ENCODE data around the gene SPRYD4.
"Not testable (repeated sequence)": the region's sequence is repeated elsewhere in the genome, so short reads cannot be mapped to it uniquely, and the experiment has no call there.

The SPRYD4 gene

GRCh38 chr12:56477521-56478225 is 9.3 kb downstream of the SPRYD4 start:
- no peaks in the 10 kb centered on the region for H3K4me1 ChIP-seq (ENCODE audit: control insufficient read depth in 1 of 2, insufficient read depth in 2 of 2, low read length in 2 of 2)
- H3K9me3 ChIP-seq (ENCODE audit: control insufficient read depth in 1 of 2, low read length in 2 of 2) = no peaks in the 10 kb centered on the region
- no peak overlapping the region for H3K27ac ChIP-seq (ENCODE audit: low read length)
- no peaks in the 10 kb centered on the region for H3K36me3 ChIP-seq (ENCODE audit: control insufficient read depth in 1 of 2, insufficient read depth in 2 of 2, low read length in 2 of 2)
- H3K4me3 ChIP-seq (ENCODE audit: low read depth in 1 of 2, low read length in 2 of 2) = no peak overlapping the region
- H3K27me3 ChIP-seq (ENCODE audit: low read depth, low read length) = no peaks in the 10 kb centered on the region

DNA sequence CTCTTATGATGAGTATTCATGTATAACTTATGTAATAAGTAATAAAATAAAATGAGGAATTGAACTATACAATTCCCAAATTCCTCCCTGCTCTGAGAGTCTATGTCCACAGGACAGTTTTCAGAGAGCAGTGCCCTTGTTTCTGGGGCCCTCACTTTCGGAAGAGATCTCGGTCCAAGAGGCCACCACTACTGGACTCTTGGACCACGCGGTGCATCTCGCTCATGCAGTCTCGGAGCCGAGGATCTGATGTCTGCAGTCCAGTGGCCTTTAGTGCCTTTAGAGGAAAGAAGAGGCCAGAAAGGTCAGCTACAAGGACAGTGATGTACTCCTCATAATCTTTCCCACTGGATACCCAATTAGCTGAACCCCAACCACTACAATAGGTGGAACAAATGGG is 11.2 kb downstream of the SPRYD4 start:
- no peaks in the 10 kb centered on the region for H3K9me3 ChIP-seq (ENCODE audit: control insufficient read depth in 1 of 2, low read length in 2 of 2)
- H3K27ac ChIP-seq (ENCODE audit: low read length) = no peak overlapping the region
- no peaks in the 10 kb centered on the region for H3K36me3 ChIP-seq (ENCODE audit: control insufficient read depth in 1 of 2, insufficient read depth in 2 of 2, low read length in 2 of 2)
- no peak overlapping the region for H3K4me3 ChIP-seq (ENCODE audit: low read depth in 1 of 2, low read length in 2 of 2)
- no peaks in the 10 kb centered on the region for H3K4me1 ChIP-seq (ENCODE audit: control insufficient read depth in 1 of 2, insufficient read depth in 2 of 2, low read length in 2 of 2)
- H3K27me3 ChIP-seq (ENCODE audit: low read depth, low read length) = no peaks in the 10 kb centered on the region

DNA sequence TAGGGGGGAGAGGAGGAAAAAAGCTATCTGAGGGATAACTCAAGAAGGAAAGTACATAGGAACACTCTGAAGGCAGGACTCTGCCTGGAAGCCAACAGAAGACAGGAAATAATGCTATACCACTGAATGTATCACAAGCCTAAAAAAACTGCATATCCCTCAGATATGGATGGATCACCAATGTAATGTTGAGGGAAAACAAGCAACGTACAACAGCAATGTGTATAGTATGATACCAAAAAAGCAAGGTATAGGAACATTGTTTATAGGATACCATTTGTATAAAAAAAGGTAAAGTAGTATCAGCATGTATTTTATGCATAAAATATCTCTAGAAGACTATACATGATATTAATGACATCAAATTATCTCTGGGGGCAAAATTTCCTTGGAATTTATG is 16.2 kb downstream of the SPRYD4 start:
- Histone ChIP-seq H3K36me3 (ENCODE audit: control insufficient read depth in 1 of 2, insufficient read depth in 2 of 2, low read length in 2 of 2) (no peaks in the 10 kb centered on the region), H3K4me1 (ENCODE audit: control insufficient read depth in 1 of 2, insufficient read depth in 2 of 2, low read length in 2 of 2) (peaks cover 0 to 9% of the 10 kb centered on the region in 2 donors), H3K4me3 (ENCODE audit: low read depth in 1 of 2, low read length in 2 of 2) (no peak overlapping the region), H3K27ac (ENCODE audit: low read length) (no peak overlapping the region), H3K9me3 (ENCODE audit: control insufficient read depth in 1 of 2, low read length in 2 of 2) (no peaks in the 10 kb centered on the region), H3K27me3 (ENCODE audit: low read depth, low read length) (no peaks in the 10 kb centered on the region)

GRCh38 chr12:56486694-56487093 is 18.3 kb downstream of the SPRYD4 start:
- Histone ChIP-seq H3K36me3 (ENCODE audit: control insufficient read depth in 1 of 2, insufficient read depth in 2 of 2, low read length in 2 of 2) (no peaks in the 10 kb centered on the region), H3K27me3 (ENCODE audit: low read depth, low read length) (no peaks in the 10 kb centered on the region), H3K9me3 (ENCODE audit: control insufficient read depth in 1 of 2, low read length in 2 of 2) (no peaks in the 10 kb centered on the region), H3K4me1 (ENCODE audit: control insufficient read depth in 1 of 2, insufficient read depth in 2 of 2, low read length in 2 of 2) (peaks cover 0 to 9% of the 10 kb centered on the region in 2 donors), H3K4me3 (ENCODE audit: low read depth in 1 of 2, low read length in 2 of 2) (no peak overlapping the region), H3K27ac (ENCODE audit: low read length) (no peak overlapping the region)

- Histone ChIP-seq H3K27me3 (ENCODE audit: low read depth, low read length) (no peaks in the 10 kb centered on the region), H3K9me3 (ENCODE audit: control insufficient read depth in 1 of 2, low read length in 2 of 2) (no peaks in the 10 kb centered on the region), H3K36me3 (ENCODE audit: control insufficient read depth in 1 of 2, insufficient read depth in 2 of 2, low read length in 2 of 2) (no peaks in the 10 kb centered on the region), H3K4me1 (ENCODE audit: control insufficient read depth in 1 of 2, insufficient read depth in 2 of 2, low read length in 2 of 2) (peaks cover 0 to 9% of the 10 kb centered on the region in 2 donors), H3K4me3 (ENCODE audit: low read depth in 1 of 2, low read length in 2 of 2) (peak overlapping the region; percentile 57 to 84), H3K27ac (ENCODE audit: low read length) (no peak overlapping the region)
Measured at GRCh38 chr12:56487448-56488040, 19.2 kb downstream of the SPRYD4 start.

DNA sequence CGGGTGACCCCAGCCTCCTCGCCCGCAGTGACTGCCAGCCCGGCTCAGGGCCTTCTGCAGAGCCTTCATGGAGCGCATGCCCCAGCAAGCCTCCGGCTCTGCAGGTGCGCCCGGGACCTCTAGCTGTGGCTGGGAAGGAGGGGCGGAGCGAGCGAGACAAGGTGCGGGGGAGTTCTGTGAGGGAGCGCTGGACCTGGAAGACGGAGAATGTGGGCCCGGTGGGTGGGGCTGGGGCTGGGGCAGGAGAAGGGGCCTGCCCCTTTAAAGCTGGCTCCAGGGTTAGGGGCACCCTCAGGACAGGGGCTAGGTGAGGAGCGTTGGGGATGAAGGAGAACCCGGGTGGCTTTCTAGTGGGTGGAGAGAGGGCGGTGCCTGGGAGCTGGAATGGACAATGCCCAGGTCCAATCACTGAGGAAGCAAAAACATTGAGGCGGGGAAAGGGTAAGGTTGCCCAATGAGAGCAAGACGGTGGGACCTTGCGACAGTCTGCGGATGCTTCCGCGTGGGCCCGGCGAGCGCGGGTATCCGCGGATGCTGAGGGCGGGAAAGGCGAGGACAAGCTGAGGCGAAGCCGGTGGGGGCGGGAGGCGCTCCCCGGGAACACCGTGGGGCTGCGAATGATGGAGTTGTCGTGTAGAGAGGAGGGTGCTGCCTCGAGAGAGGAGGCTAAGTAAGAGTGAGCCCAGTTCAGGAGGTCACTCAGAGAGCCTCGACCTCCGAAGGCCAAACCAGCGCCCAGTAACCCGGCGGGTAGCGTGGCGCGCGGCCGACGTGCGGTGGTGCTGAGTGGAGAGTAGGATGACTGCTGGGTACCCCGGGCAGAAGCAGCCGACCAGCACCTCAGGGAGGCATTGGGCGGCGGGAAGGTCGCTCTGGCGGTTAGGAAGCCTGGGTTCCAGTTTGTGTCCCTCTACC is 19.9 kb downstream of the SPRYD4 start, which contains the start of gene GLS2:
Gene GLS2, minus strand, starts transcription at position 121 of the 915 bp plus-strand sequence. Its CDS starts 43 bp downstream, at position 78.
- no peak within 1 kb of the TSS for H3K27ac ChIP-seq (ENCODE audit: low read length)
- H3K4me3 ChIP-seq (ENCODE audit: low read depth in 1 of 2, low read length in 2 of 2) = peak within 1 kb of the TSS; percentile 57 to 84
- no peaks in the 10 kb centered on the region for H3K36me3 ChIP-seq (ENCODE audit: control insufficient read depth in 1 of 2, insufficient read depth in 2 of 2, low read length in 2 of 2)
- peaks cover 0 to 9% of the 10 kb centered on the region in 2 donors for H3K4me1 ChIP-seq (ENCODE audit: control insufficient read depth in 1 of 2, insufficient read depth in 2 of 2, low read length in 2 of 2)
- H3K9me3 ChIP-seq (ENCODE audit: control insufficient read depth in 1 of 2, low read length in 2 of 2) = no peaks in the 10 kb centered on the region
- no peaks in the 10 kb centered on the region for H3K27me3 ChIP-seq (ENCODE audit: low read depth, low read length)

- Histone ChIP-seq H3K27me3 (ENCODE audit: low read depth, low read length) (no peaks in the 10 kb centered on the region), H3K9me3 (ENCODE audit: control insufficient read depth in 1 of 2, low read length in 2 of 2) (no peaks in the 10 kb centered on the region), H3K27ac (ENCODE audit: low read length) (no peak overlapping the region), H3K4me3 (ENCODE audit: low read depth in 1 of 2, low read length in 2 of 2) (no peak overlapping the region), H3K36me3 (ENCODE audit: control insufficient read depth in 1 of 2, insufficient read depth in 2 of 2, low read length in 2 of 2) (no peaks in the 10 kb centered on the region), H3K4me1 (ENCODE audit: control insufficient read depth in 1 of 2, insufficient read depth in 2 of 2, low read length in 2 of 2) (peaks cover 0 to 9% of the 10 kb centered on the region in 2 donors)
Measured at GRCh38 chr12:56490360-56490759, 22.0 kb downstream of the SPRYD4 start.

GRCh38 chr12:56493409-56494105 is 25.2 kb downstream of the SPRYD4 start:
- not testable (repeated sequence) for H3K27me3 ChIP-seq (ENCODE audit: low read depth, low read length); H3K36me3 ChIP-seq (ENCODE audit: control insufficient read depth in 1 of 2, insufficient read depth in 2 of 2, low read length in 2 of 2); H3K4me3 ChIP-seq (ENCODE audit: low read depth in 1 of 2, low read length in 2 of 2); H3K9me3 ChIP-seq (ENCODE audit: control insufficient read depth in 1 of 2, low read length in 2 of 2); H3K27ac ChIP-seq (ENCODE audit: low read length); H3K4me1 ChIP-seq (ENCODE audit: control insufficient read depth in 1 of 2, insufficient read depth in 2 of 2, low read length in 2 of 2)

GRCh38 chr12:56494106-56494415 is 25.7 kb downstream of the SPRYD4 start:
- not testable (repeated sequence) for H3K27me3 ChIP-seq (ENCODE audit: low read depth, low read length); H3K4me1 ChIP-seq (ENCODE audit: control insufficient read depth in 1 of 2, insufficient read depth in 2 of 2, low read length in 2 of 2); H3K27ac ChIP-seq (ENCODE audit: low read length); H3K4me3 ChIP-seq (ENCODE audit: low read depth in 1 of 2, low read length in 2 of 2); H3K36me3 ChIP-seq (ENCODE audit: control insufficient read depth in 1 of 2, insufficient read depth in 2 of 2, low read length in 2 of 2); H3K9me3 ChIP-seq (ENCODE audit: control insufficient read depth in 1 of 2, low read length in 2 of 2)

- H3K27me3 ChIP-seq (ENCODE audit: low read depth, low read length); H3K36me3 ChIP-seq (ENCODE audit: control insufficient read depth in 1 of 2, insufficient read depth in 2 of 2, low read length in 2 of 2); H3K4me3 ChIP-seq (ENCODE audit: low read depth in 1 of 2, low read length in 2 of 2); H3K27ac ChIP-seq (ENCODE audit: low read length); H3K4me1 ChIP-seq (ENCODE audit: control insufficient read depth in 1 of 2, insufficient read depth in 2 of 2, low read length in 2 of 2); H3K9me3 ChIP-seq (ENCODE audit: control insufficient read depth in 1 of 2, low read length in 2 of 2): not testable (repeated sequence)
Measured at GRCh38 chr12:56494481-56494880, 26.1 kb downstream of the SPRYD4 start.

DNA sequence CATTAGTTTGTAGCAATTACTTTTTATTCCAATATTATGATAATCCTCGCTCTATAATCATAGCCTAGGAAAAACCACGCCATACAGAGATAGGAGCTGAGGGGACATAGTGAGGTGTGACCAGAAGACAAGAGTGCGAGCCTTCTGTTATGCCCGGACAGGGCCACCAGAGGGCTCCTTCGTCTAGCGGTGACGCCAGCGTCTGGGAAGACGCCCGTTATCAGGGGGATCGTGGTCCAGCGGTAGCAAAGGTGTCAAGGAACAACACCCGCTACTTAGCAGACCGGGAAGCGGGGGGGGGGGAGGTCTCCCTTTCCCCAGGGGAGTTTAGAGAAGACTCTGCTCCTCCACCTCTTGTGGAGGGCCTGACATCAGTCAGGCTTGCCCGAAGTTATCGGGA is 28.3 kb downstream of the SPRYD4 start:
- not testable (repeated sequence) for H3K4me1 ChIP-seq (ENCODE audit: control insufficient read depth in 1 of 2, insufficient read depth in 2 of 2, low read length in 2 of 2); H3K36me3 ChIP-seq (ENCODE audit: control insufficient read depth in 1 of 2, insufficient read depth in 2 of 2, low read length in 2 of 2); H3K27ac ChIP-seq (ENCODE audit: low read length); H3K27me3 ChIP-seq (ENCODE audit: low read depth, low read length); H3K4me3 ChIP-seq (ENCODE audit: low read depth in 1 of 2, low read length in 2 of 2); H3K9me3 ChIP-seq (ENCODE audit: control insufficient read depth in 1 of 2, low read length in 2 of 2)
